Panc1 (cell line): ENCODE measurements around the gene KLHDC10.

Source experiments
- CTCF ChIP-seq: fragments of 450-650 bp; IDR thresholded peaks from 2 replicates; pipeline ENCODE4 v1.5.1; 2017; ENCODE audit warnings: mild to moderate bottlenecking
- POLR2AphosphoS5 ChIP-seq: IDR thresholded peaks from 2 replicates; pipeline ENCODE4 v1.6.1; 2012; ENCODE audit warnings: mild to moderate bottlenecking, low read depth, low read length, moderate library complexity
- REST ChIP-seq, 2 experiments: IDR thresholded peaks; 2 replicates each; pipeline ENCODE4 v1.6.1; 2011 to 2012; ENCODE audit warnings: low read depth in 2 of 2, control low read depth in 1 of 2, low read length in 1 of 2, mild to moderate bottlenecking in 1 of 2, moderate library complexity in 1 of 2; ENCODE audit not compliant: insufficient read depth in 1 of 2

- TF ChIP-seq CTCF: peak; percentile 72
- TF ChIP-seq REST (IDR thresholded peaks at IDR 0.05; ENCODE audit: insufficient read depth in 1 of 2, low read depth in 2 of 2, low read length in 1 of 2): no peak
- TF ChIP-seq POLR2AphosphoS5: no peak
These were observed 13.9 kb downstream of the KLHDC10 start for GRCh38 chr7:130084037-130084875.
